GM19455 (cell line): ENCODE results near the gene ATXN2L.
"Not testable (repeated sequence)": the region's sequence is repeated elsewhere in the genome, so short reads cannot be mapped to it uniquely, and the experiment has no call there.

ENCODE experiments used
- ATAC-seq: cut with Tn5 transposase; IDR thresholded peaks from one replicate; pipeline ENCODE4 v1.9.1; 2021; ENCODE audit not compliant: unreplicated experiment

The ATXN2L gene

DNA sequence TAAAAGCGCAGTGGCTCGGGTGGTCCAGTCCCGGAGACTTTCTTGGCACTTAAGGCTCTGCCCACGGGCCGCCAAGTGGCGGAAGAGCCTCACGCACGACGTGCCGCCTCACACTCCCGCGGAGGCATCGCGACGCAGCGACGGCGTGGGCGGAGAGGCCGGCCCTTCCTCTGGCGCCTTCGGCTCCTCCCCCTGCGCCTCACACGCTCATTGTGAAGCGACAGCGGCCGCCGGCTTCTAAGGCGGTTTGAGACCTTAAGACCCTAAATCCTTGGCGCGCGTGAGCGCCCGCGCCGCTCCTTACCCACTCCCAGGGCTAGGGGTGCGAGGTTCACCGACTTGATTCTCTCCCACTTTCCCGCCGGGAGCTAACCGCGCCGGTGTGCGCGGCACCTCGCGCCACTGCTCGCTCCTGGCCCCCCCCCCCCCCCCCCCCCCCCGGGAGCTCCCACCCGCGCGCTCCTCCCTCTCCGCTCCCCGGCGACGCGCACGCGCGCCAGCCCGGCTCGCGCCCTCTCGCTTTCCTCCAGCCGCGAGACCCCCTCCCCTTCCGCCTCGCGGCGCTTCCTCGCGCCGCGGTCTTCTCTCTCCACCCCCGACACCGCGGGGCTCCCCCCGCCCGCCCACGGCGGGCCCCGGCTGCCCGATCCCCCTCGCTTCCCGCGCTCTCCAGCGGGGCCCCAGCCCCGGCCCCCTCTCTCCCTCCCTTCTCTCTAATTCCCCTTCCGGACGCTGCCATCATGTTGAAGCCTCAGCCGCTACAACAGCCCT, at the start of gene ATXN2L:
TSS of gene ATXN2L (plus strand) at position 480 of the 771 bp plus-strand sequence. CDS start at position 741, 261 bp downstream.
- ATAC-seq: peak; percentile 43

- not testable (repeated sequence) for ATAC-seq
These were observed 41.1 kb upstream of the ATXN2L start for GRCh38 chr16:28781697-28782096.

- ATAC-seq: not testable (repeated sequence)
These were observed 40.4 kb upstream of the ATXN2L start for GRCh38 chr16:28782357-28782756.

DNA sequence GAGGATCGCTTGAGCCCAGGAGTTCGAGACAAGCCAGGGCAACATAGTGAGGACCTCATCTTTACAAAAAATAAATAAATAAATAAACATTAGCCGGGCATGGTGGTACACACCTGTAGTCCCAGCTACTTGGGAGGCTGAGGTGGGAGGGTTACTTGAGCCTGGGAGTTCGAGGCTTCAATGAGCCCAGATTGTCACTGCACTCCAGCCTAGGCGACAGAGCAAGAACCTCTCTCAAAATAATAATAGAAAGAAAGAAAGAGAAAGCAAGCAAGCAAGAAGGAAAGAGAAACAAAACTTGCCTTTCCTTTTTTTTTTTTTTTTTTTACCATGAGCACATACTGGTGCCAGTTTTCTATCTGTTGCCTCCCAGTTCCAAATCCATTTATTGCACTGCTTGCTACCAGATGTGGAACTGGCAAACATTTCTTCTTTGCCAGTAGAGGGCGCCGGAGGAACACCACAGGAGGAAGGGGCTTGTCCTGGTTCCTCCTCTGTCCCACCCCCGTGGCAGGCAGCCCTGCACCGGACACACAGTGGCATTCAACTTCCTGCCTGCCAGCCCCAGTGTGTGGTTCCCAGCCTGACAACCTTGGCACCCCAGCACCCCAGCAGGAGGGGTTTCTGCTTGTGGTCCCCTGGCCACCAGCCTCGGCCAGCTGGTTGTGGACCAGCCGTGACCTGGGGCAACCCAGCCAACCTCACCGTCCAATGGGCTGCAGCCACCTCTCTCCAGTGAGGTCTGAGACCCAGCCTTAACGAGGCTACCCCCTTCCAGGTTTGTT, 20.4 kb upstream of the ATXN2L start:
- peak; percentile 84 for ATAC-seq

GRCh38 chr16:28807445-28808120, 15.2 kb upstream of the ATXN2L start:
- not testable (repeated sequence) for ATAC-seq

DNA sequence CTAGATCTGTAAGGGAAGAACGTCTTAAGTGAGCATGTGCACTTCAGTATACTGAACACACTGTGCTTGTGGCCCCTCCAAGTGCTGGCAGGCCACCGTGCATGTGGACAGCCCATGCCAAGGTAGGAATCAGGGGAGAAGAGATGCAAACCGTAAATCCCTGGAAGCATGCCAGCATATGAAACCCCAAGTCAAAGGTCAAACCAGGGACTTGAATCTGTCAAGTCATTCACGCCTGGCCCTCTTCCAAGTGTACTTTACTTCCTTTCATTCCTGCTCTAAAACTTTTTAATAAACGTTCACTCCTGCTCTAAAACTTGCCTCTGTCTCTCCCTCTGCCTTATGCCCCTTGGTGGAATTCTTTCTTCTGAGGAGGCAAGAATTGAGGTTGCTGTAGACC, 2.8 kb upstream of the ATXN2L start:
- ATAC-seq: no peak

DNA sequence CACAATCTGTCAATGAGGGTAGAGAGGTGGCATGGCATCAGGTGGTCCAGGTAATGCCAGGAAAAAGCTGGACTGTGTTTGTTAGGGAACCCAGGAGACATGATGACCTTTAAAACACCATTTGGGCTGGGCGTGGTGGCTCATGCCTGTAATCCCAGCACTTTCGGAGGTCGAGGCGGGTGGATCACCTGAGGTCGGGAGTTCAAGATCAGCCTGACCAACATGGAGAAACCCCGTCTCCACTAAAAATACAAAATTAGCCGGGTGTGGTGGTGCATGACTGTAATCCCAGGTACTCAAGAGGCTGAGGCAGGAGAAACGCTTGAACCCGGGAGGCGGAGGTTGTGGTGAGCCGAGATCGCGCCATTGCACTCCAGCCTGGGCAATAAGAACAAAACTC, 2.3 kb upstream of the ATXN2L start:
- not testable (repeated sequence) for ATAC-seq

GRCh38 chr16:28821874-28822519, 802 bp upstream of the ATXN2L start:
- ATAC-seq: no peak

GRCh38 chr16:28823291-28823872, 583 bp downstream of the ATXN2L start:
- ATAC-seq: peak; percentile 36

GRCh38 chr16:28823873-28824716, 1.3 kb downstream of the ATXN2L start:
- peak; percentile 50 for ATAC-seq

DNA sequence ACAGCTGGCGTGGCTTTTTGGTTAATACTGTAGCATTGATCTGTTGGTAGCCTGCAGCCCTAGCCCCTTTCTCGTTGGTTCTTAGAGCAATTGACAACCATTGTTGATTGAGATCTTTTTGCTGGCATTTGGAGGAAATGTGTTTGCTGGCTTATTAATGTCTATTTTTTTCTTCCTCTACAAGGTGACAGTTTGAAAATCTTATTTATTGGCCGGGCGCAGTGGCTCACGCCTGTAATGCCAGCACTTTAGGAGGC, 1.8 kb downstream of the ATXN2L start:
- no peak for ATAC-seq

GRCh38 chr16:28826141-28826540, 3.3 kb downstream of the ATXN2L start:
- no peak for ATAC-seq

DNA sequence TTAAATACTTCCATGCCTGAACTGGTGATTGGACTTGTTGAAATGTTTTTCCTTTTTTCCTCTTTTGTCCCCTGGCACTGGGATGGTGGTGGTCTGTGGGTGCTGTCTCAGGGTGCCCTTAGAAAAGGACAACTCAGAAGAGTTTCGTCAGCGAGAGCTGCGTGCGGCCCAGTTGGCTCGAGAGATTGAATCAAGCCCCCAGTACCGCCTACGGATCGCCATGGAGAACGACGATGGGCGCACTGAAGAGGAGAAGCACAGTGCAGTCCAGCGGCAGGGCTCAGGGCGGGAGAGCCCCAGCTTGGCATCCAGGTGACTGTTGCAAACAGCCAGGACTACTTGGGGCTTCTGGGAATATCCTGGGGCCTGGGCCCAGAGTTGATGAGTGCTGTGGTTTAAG, 6.9 kb downstream of the ATXN2L start:
- no peak for ATAC-seq

- ATAC-seq: no peak
These were observed 7.7 kb downstream of the ATXN2L start for GRCh38 chr16:28830531-28830930.

DNA sequence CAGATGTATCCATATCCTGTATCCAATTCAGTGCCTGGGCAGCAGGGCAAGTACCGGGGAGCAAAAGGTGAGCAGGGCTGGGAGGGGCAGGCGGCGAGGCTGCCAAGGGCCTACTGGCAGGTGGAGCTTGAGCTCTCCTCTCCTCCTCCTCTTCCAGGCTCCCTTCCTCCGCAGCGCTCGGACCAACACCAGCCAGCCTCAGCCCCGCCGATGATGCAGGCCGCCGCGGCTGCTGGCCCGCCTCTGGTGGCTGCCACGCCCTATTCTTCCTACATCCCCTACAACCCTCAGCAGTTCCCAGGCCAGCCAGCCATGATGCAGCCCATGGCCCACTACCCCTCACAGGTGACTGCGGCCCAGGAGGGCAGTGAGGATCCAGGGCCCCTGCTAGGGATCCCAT, 11.6 kb downstream of the ATXN2L start:
- ATAC-seq: no peak

DNA sequence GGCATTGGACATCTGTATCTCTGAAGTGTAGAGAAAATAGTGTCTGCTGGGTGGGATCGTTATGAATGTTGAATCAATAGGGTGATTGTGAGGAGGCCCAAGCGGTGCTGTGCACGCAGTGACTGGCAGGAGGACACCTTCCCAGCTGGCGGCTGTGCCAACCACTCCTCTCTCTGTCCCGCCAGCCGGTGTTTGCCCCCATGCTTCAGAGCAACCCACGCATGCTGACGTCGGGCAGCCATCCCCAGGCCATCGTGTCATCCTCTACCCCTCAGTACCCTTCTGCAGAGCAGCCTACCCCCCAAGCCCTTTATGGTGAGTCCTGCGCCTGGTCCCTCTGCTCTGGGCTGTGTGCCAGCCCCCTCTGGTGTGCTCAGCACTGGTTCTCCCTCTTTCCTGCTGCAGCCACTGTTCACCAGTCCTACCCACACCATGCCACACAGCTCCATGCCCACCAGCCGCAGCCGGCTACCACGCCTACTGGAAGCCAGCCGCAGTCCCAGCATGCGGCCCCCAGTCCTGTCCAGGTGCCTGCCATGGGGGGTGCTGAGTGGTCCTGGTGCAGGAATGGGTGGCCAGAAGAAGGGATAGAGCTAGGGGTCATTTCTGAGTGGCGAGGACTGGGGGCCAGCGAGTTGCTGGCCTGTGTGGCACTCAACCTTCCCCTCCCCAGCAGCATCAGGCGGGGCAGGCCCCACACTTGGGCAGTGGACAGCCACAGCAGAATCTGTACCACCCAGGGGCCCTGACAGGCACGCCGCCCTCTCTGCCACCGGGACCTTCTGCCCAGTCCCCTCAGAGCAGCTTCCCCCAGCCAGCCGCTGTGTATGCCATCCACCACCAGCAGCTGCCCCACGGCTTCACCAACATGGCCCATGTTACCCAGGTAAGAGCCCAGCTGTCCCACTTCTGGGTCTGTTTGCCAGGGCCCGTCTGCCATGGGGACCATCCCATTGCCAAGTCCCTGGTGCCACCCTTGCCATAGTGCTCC, 12.4 kb downstream of the ATXN2L start:
- no peak for ATAC-seq

DNA sequence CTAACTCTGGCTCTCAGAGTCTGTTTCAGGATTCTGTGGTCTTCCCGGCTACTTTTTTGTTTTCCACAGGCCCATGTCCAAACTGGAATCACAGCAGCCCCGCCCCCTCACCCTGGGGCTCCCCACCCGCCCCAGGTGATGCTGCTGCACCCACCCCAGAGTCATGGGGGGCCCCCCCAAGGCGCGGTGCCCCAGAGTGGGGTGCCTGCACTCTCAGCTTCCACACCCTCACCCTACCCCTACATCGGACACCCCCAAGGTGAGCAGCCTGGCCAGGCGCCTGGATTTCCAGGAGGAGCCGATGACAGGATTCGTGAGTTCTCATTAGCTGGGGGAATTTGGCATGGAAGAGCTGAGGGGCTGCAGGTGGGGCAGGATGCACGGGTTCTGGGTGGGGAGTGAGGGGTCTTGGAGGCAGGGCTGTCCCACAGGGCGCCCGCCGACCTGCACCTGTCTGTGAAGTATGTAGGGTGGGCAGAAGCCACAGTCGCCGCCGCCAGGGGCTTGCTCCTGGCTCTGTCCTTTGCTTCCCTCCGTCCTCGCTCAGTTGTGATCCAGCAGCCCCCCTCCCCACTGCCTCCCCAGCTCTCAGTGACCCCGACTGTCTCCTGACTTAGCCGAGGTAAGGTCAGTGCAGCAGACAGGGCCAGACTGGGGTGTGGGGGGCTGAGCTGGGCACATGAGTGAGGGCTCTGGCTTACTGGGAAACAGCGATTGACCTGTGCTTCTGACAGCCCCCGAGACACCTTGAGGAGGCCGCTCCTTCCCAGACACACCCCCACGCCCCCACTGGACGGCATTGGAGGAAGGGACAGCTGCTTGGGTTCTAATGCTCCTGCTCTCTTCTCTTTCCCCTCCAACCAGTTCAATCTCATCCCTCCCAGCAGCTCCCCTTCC, 13.3 kb downstream of the ATXN2L start:
- no peak for ATAC-seq

DNA sequence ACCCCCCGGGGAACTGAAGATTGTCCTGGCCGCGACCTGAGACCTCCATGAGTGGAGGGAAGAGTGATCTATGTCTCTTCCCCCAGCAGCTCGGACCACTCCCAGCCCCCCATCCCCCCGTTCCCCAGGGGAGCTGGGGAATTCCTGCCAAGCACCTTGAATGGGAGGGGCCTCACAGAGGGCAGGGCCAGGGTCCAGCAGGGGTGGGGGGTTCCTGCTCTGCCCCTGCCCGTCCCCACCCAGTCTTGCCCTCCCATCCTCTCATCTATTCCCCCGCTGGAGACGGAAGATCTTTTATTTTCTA, 13.9 kb downstream of the ATXN2L start:
- no peak for ATAC-seq
